Ammon's horn (tissue), 1 donor: ENCODE results near the gene AK2.
"Not testable (repeated sequence)": the region's sequence is repeated elsewhere in the genome, so short reads cannot be mapped to it uniquely, and the experiment has no call there.

Source experiments
- DNase-seq: peaks from one replicate; pipeline ENCODE4 v3.0.0-alpha.2; 2016; ENCODE audit warnings: low spot score

The AK2 gene

DNA sequence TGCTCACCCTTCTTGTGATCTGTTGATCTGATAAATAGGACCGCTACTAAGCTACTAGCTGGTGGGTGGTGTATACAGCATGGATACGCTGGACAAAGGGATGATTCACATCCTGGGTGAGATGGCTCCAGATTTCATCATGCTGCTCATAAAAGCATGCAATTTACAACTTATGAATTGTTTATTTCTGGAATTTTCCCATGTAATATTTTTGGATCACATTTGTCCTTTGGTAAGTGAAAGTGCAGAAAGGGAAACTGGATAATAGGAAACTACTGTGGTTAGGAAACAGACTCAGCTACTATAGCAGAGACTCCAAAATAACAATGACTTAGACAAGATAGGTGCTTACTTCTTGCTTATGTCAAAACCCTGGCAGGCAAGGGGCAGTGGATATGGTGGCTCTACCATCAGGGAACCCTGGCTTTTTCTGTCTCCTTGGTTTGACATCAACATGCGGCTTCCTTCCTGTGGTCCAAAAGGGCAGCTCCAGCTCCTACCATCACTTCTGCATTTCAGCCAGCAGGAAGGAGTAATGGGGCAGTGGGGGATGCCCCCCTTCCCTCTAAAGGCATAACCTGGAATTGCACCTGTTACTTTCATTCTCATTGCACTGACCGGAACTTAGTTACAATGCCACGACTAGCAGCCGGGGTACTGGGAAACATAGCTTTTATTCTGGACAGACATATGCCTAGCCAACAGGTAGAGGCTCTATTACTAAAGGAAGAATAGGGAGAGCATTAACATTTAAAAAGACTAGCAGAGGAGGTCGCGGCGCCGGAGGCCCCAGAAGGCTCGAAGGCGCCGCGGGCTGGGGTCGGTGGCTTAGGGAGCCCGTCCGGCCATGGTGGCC lies 13.8 kb upstream of the AK2 start:
- peak; percentile 42 for DNase-seq

DNA sequence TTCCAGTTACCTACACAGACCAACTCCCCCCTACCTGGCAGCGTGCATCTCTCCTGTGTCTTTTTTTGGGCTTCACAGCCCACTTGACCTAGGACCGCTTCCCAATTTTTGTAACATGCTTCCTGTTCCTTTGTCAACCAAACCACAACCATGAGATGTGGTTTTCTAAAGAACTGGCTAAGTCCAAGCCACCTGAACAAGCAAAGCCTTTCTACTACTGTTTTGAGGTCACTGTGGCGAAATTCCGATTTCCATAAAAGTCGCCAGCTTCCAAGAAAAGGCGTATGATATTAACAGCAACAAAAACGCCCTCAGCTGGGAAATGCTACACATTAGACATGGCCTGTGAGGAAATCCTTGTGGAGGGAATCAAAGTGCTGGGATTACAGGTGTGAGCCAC lies 12.7 kb upstream of the AK2 start:
- DNase-seq, result no peak

DNA sequence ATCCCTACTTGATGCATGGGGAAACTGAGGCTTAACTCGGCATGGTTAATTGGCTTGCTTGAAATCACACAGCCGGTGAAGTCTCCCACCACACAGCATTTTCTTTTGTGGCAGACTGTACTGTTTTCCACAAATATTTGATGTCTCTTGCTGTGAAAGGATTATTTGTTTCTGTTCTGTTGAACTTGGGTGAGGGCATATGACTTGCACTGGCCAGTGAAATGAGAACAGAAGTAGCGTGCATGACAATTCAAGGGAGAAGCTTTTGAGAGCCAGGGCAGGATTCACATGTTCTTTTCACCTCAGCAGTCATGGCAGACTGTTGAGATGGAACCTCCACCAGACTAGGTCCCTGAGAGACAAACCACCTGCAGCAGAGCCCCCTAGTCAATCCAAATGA lies 11.7 kb upstream of the AK2 start:
- DNase-seq, result peak; percentile 35

DNA sequence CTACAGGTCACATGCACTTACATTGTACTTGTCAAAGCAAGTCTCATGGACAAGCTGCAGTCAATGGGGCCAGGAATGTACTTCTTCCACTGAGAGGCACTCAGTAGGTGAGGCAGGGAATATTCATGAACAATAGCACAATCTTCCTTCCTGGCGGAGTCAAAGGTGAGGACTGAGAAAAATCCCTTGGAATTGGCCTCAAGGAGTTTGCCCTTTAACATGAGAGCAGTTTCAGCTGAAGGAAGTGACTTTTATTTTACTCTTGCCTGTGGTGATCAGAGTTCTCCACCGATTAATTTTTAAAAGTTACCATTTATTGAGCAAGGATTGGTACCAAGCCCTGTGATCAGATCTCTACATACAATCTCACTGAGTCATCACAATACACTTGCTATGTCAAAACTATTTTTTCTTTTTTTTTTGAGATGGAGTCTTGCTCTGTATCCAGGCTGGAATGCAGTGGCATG lies 11.2 kb upstream of the AK2 start:
- no peak for DNase-seq

DNA sequence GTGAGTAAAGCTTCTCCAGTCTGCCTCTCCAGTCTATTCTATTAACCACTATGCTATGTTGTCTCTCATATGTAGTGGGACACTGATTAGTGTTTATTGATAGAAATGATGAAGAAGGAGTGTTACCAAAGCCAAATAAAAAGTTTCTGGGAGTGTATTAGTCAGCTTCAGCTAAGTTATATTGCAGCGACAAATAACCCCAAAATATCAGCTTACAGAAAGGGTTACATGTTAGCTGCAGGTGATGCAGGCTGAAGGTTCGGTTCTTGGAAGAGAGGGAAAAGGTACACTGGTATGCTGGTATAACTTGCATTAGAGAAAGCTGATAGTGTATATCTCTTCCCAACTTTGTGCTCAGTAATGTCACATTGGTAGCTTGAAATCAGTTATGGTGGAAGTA lies 10.6 kb upstream of the AK2 start:
- no peak for DNase-seq

DNA sequence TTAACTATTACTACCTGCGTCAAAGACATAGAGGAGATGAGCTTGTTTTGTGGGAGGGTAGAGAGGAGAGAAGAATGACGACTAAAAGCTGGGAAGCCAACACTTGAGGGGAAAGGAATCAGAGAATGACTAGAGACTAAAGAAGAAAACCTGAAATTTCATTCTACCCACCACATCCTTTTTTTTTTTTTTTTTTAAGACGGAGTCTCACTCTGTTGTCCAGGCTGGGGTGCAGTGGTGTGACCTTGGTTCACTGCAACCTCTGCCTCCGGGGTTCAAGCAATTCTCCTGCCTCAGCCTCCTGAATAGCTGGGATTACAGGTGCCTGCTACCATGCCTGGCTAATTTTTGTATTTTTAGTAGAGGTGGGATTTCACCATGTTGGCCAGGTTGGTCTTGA lies 9.6 kb upstream of the AK2 start:
- DNase-seq, result not testable (repeated sequence)

DNA sequence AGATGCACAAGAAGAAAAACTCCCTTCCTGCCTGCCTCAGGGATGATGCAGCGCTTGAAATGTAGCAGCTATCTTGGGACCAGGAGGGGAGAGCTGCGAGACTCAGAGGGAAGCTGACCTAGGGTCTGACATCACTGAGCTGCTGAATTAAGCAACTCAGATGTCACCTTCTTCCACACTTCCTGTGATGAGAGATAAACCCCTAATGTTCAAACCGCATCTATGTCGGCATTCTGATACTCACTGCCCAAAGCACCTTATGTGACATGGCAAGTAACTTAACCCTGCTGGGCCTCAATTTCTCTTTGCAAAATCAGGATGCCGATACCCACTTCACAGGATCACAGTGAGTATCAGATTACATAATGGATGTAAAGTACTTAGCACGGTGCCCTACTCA lies 9.1 kb upstream of the AK2 start:
- DNase-seq, result no peak

DNA sequence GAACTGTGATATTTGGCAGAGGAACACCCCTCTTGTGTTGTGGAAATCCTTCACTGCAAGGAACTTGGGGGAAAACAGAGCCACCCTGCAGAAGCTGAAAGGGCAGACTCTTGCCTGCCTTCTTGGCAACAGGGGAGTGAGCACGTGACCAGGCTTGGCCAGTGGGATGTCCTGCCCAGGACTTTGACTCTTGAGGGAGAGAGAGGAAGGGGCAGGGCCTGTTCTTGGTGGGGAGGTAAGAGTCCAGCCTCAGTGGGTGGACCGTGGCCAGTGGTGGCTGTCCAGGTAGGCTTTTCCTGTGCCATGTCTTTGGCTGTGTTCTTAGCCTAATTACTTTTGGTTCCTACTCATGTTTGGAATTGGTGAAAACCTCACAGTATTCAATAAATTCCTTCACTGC lies 8.6 kb upstream of the AK2 start:
- DNase-seq, result peak; percentile 40

DNA sequence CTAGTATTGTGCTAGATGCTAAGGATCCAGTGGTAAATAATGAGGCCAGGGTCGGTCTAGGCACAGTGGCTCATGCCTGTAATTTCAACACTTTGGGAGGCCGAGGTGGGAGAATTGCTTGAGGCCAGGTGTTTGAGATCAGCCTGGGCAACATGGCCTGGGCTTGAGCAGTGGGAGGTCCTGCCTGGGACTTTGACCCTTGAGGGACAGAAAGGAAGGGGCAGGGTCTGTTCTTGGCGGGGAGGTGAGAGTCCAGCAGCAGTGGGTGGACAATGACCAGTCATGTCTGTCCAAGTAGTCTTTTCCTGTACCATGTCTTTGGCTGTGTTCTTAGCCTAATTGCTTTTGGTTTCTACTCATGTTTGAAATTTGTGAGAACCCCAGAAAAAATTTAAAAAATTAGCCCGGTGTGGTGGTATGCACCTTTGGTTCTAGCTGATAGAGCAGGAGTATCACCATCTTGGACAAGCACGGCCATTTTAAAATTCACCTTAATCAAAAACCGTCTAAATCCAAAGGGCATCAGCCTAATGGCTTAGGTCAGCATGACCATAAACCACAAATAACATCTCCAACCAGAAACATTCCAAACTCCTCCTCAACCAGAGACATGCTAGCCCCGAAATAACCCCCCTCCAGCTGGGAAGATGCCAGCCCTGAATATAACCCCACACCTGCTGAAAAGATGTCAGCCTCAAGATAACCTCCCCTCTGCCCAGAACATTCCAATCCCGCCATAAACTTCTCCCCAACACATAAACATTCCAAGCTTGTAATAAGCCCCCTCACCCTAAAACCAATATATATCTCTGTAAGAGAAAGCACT lies 6.8 kb upstream of the AK2 start:
- no peak for DNase-seq

DNA sequence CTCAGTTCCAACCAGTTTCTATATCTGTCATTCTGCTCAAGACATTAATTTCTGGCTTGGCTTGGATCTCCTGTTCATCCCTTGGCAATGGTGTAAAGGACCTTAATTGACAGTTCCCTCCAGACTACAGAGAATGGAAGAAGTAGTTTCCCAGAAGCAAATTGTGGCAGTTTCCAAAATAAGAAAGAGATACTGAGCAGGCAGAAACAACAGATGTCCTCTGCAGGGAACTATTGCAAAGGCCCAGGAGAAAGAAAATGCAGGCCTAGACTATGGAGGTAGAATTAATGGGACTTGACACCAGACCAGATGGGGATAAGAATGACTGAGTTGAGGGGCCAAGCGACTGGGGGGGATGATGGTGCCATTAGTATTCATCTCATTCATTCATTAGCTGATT lies 6.1 kb upstream of the AK2 start:
- no peak for DNase-seq

DNA sequence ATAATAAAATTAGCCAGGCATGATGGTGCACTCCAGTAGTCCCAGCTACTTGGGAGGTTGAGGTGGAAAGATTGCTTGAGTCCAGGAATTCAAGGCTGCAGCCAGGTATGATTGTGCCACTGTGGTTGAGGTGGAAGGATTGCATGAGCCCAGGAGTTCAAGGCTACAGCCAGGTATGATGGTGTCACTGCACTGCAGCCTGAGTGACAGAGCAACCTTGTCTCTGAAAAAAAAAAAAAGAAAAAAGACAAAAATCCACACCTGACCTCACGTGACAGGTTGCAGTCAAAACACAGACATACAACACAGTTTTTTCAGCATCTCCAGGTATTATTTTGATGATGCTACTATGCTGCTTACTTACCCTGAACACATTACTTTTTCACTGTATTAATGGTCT lies 4.3 kb upstream of the AK2 start:
- DNase-seq, result no peak

DNA sequence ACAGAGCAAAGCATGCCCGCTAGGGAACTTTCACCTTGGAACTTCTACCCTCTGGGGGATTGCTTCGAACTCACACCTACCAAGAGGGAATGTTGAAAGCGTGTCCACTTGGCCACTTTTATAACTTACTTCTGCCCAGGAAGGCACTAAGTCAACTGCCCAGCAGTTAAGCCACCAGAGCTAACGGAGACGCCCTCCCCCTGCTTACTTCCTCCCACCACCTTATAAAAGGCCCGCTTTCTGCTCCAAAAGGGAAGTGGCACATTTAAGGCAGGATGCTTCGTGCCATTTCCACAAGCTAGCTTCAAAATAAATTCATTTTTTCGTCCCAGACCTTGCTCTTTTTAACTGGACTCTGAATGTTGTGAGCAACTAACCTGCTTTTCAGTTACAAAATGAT lies 3.2 kb upstream of the AK2 start:
- peak; percentile 67 for DNase-seq

DNA sequence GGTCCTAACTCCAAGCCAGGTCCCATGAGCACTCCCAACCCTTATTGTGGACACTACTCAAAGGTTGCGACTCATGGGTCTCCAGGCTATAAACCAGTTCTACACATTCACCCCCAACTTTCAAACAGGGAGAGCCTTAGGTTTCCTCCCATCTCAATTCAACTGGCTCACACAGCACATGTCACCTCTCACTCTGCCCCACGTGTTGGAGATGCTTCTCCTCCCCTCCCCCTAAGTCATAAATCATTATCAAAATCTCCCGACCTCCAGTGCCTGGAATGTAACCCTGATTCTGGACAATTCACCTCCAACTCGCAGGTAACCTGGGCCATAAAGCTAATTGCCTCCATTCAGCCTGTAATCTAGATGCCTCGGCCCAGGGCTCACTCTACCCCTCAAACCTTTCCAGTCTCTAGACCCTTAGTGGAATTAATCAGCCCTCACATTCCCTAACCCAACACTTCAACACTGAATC lies 595 bp downstream of the AK2 start:
- no peak for DNase-seq

DNA sequence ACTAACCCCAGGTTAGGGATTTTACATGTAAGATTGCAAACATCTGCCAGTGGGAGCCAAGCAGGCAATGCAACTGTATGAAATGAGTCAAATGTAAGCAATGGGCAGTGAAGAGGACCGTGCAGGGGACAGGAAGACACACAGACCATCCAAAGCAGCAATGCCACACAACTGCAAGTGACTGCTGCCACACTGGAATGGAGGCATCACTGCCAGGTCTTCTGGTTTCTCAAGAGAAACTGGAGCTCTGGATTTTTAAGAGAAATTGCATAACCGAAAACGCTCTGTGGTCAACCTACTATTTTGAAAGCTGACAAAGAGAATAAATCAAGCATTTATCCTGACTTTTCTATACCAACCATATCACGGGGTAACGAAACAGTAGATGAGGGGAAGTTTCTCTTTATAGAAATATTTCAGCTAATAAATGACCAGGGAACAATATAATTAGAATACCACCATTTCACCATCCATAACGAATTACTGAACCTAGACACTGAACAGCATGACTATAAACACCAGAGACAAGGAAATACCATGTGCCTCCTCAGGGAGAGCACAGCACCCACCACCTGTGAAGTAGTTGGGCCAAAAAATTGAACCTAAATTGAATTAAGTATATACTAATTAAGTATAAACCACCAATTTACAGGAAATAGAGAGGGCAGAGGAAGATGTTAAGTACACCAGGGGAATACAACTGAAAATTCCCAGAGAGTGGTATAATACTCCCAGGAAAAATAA lies 4.4 kb downstream of the AK2 start:
- DNase-seq, result no peak

DNA sequence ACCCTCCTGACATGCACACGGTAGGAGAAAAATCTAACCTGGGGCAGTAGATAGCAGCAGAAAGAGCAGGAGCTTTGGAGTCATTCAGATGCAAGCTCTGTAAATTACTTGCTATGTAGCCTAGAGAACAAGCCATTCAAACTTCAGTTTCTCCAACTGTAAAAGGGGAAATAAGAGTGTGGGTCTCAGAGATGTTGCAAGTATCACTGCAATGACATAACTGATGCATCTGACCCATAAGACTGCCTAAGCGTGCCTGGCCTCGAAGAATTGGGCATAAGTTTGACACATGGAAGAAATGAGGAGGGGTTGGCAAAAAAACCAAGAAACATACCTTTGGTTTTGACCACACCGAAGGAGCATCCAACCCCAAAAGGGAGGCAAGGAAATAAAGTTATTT lies 5.2 kb downstream of the AK2 start:
- no peak for DNase-seq

DNA sequence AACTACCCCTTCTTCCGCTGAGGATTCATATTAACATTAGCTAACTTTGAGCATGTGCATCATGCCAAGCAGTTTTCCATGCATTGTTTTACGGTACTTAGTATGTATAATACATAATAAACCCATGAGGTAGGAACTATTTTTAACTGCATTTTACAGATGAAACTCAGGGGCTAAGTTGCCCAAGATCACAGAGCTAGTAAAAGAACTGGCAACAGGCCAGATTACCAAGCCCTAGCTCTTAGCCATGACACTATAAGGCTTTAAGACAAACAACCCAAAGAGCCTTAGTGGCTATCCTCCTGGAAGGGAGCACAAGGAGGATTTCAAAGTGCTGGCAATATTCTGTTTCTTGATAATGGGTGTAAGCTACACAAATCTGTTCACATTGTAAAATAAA lies 6.1 kb downstream of the AK2 start:
- no peak for DNase-seq

DNA sequence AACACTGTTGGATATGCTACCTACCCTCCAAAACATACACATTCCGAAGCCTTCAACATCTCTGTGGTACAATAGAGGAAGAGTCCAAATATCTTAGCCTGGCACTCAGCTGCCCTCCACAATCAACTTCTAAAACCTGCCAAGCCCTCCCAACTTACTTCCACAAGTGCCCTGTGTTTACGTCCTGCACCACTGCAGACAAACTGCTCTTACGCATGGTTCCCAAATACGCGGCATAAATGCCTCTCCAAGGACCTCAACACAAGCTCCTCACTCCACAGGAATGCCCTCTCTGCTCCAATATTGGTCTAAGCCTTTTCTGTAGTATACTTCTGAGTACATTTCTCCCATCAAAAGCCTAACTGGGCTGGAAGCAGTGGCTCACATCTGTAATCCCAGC lies 6.8 kb downstream of the AK2 start:
- no peak for DNase-seq

DNA sequence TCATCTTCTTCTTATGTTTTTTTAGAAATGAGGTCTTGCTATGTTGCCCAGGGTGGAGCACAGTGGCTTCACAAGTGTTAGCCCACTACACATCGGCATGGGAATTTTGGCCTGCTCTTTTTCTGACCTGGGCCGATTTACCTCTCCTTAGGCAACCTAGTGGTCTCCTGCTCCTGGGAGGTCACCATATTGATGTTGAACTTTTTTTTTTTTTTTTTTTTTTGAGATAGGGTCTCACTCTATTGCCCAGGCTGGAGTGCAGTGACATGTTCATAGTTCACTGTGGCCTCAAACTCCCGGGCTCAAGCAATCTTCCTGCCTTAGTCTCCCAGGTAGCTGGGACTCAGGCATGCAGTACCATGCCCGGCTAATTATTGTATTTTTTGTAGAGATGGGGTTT lies 7.5 kb downstream of the AK2 start:
- DNase-seq, result no peak

DNA sequence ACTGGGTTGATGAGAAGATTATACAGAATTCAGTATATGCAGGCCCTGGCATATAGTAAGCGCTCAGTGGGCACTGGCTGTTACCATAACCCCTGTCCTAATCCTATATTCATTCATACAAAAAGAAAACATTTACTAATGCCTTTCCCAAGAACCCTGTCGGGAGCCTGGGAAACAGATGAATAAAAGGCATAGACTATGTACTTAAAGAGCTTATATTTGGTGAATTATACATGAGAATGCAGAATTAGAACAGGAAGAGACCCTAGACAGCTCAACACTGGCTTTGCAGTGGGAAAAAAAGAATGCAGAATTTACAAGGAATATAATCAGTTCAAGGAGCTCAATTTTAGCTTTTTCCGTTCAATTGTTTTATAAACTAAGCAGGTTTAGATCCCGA lies 10.9 kb downstream of the AK2 start:
- no peak for DNase-seq

DNA sequence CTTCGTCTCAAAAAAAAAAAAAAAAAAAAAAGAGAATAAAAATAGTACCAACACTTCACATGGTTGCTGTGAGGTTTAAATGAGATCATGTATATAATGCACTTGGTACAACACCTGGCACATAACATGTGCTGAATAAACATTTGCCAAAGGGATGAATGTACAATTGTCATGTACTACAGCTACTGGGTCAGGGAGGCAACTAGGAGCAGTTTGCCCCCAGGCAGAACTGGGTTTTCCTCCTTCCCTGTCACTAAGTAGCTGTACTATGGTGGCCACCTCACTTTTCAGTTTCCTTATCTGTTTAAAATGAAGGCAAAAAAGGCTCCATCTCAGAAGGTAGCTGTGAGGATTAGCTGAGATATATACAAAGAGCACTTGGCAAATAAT lies 11.5 kb downstream of the AK2 start:
- DNase-seq, result no peak

DNA sequence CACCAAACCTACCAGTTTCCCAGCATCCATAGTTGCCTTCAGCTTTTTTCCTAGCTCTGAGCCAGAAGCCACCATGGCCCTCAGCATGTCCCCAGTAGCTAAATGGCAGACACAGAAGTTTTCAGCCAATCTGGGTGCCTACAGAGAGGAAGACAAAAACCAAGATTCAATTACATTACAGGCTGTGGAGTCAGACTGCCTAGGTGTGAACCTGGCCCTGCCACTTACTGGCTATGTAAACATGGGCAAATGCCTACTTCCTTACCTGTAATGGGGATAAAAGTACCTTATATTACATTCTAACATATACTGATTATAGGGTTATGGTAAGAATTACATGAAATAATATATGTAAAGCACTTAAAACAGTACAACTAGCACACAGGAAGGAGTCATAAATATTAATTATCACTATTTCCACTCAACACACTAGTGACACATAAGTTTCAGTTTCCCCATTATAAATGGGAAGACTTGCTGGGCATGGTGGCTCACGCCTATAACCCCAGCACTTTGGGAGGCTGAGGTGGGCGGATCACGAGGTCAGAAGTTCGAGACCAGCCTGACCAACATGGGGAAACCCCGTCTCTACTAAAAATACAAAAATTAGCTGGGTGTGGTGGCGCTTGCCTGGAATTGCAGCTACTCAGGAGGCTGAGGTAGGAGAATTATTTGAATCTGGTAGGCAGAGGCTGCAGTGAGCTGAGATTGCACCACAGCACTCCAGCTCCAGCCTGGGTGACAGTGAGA lies 12.1 kb downstream of the AK2 start:
- not testable (repeated sequence) for DNase-seq
